Nephron progenitor cell (in vitro differentiated cells): Measurements from ENCODE around the gene NOLC1.

Experiments used
- DNase-seq: peaks from one replicate; pipeline ENCODE4 v3.0.0; 2021
- H3K27ac Mint-ChIP-seq: 2 replicates; pipeline ENCODE4 v1.8.0; 2021; ENCODE audit warnings: mild to moderate bottlenecking, moderate library complexity, mixed read lengths
- H3K27me3 Mint-ChIP-seq: 2 replicates; pipeline ENCODE4 v1.8.0; 2021; ENCODE audit warnings: mild to moderate bottlenecking, low read depth, mixed read lengths; ENCODE audit not compliant: poor library complexity
- H3K36me3 Mint-ChIP-seq: 2 replicates; pipeline ENCODE4 v1.8.0; 2021; ENCODE audit warnings: low read depth, mixed read lengths
- H3K4me1 Mint-ChIP-seq: 2 replicates; pipeline ENCODE4 v1.8.0; 2021; ENCODE audit warnings: mixed read lengths
- H3K4me3 Mint-ChIP-seq: 2 replicates; pipeline ENCODE4 v1.8.0; 2021; ENCODE audit warnings: mild to moderate bottlenecking, moderate library complexity, mixed read lengths
- H3K9me3 Mint-ChIP-seq: 2 replicates; pipeline ENCODE4 v1.8.0; 2021; ENCODE audit warnings: mild to moderate bottlenecking, moderate library complexity, mixed read lengths
- TF ChIP-seq, protein P1 (sequence below): fragments of 200-600 bp; sonication (generic); IDR thresholded peaks from 2 replicates; pipeline ENCODE4 v1.5.0; 2021; ENCODE audit warnings: antibody characterized with exemption

Gene NOLC1

DNA sequence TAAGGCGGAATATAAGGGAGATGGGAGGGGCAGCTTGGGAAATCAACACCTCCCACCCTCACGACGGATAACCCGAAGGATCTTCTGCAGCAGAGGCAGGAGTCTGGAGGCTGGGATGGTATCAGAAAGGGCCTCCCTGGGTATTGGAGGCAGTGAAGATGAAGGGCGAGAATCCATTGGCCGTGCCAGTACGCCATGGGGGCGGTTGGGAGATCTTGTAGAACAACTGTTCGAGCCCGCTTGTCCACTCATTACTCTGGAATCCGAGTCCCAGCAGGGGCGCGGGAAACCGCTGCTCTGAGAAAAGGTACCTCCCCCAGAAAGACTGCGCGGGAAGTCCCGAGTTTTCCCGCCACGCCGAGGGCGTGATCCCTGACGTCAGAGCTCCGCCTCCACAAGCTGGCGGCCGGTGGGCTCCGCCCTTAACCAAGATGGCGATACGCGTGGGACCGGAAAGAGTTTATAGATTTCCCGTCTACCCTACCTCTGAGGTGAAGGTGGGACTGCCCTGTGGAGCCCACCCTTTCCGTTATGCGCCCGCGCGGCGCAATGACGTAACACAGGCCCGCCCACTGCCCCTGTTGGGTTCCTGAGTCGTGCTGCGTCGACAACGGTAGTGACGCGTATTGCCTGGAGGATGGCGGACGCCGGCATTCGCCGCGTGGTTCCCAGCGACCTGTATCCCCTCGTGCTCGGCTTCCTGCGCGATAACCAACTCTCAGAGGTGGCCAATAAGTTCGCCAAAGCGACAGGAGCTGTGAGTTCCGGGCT, at the start of gene NOLC1:
NOLC1 (plus strand) TSS at position 616 of the 771 bp plus-strand sequence; CDS start at position 638, 22 bp downstream.
- Mint-ChIP-seq H3K9me3 (no peaks in the 10 kb centered on the region), H3K36me3 (peaks cover 59% of the 10 kb centered on the region), H3K4me3 (peak within 1 kb of the TSS; percentile 98), H3K27ac (peak within 1 kb of the TSS; percentile 99), H3K27me3 (no peaks in the 10 kb centered on the region), H3K4me1 (peaks cover 47% of the 10 kb centered on the region)
- peak; percentile 99 for DNase-seq
- TF ChIP-seq, protein P1, sequence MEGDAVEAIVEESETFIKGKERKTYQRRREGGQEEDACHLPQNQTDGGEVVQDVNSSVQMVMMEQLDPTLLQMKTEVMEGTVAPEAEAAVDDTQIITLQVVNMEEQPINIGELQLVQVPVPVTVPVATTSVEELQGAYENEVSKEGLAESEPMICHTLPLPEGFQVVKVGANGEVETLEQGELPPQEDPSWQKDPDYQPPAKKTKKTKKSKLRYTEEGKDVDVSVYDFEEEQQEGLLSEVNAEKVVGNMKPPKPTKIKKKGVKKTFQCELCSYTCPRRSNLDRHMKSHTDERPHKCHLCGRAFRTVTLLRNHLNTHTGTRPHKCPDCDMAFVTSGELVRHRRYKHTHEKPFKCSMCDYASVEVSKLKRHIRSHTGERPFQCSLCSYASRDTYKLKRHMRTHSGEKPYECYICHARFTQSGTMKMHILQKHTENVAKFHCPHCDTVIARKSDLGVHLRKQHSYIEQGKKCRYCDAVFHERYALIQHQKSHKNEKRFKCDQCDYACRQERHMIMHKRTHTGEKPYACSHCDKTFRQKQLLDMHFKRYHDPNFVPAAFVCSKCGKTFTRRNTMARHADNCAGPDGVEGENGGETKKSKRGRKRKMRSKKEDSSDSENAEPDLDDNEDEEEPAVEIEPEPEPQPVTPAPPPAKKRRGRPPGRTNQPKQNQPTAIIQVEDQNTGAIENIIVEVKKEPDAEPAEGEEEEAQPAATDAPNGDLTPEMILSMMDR: no peak

DNA sequence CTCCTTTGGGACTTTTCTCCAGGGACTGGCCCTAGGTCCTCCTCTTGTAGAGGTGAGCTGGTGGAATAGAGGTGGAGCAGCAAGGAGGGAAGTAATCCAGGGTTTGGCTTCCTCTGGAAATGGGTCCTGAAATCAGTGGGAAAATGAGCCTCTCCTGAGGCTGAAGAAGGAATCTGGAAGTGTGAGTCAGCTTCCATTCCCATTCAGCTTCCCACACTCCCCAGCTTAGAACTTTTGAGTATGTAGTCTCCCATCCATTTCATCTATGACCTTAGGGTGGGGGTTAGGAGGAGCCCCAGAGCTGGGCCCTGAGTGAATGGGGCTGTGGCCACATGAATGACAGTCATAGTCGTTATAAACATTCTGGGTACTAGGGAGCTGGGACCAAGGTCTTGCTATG, 49.8 kb upstream of the NOLC1 start:
- Mint-ChIP-seq H3K4me3 (no peak overlapping the region), H3K36me3 (peaks cover 29% of the 10 kb centered on the region), H3K27ac (no peak overlapping the region), H3K27me3 (no peaks in the 10 kb centered on the region), H3K9me3 (no peaks in the 10 kb centered on the region), H3K4me1 (no peaks in the 10 kb centered on the region)
- DNase-seq: no peak
- TF ChIP-seq, protein P1: no peak

DNA sequence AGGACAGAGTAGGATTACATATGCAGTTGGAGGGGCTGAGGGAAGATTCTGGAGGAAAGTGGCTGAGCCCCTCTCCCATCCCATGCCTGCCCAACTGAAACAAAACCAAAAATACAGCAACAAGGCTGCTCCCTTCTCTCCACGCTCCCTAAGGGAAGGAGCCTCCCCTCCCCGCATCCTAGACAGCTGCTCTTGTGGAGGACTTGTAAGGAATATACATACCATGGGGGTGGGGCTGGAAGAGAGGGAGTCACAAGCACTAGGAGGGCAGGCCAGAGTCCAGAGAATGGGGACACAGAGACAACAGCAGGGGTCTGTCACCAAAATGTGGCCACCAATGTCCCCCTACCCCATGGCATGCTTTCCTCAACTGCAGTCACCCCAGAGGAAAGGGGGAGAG, 45.2 kb upstream of the NOLC1 start:
- Mint-ChIP-seq H3K36me3 (peaks cover 53% of the 10 kb centered on the region), H3K4me3 (no peak overlapping the region), H3K27me3 (no peaks in the 10 kb centered on the region), H3K27ac (no peak overlapping the region), H3K9me3 (no peaks in the 10 kb centered on the region), H3K4me1 (peaks cover 11% of the 10 kb centered on the region)
- DNase-seq: no peak
- TF ChIP-seq, protein P1: no peak

DNA sequence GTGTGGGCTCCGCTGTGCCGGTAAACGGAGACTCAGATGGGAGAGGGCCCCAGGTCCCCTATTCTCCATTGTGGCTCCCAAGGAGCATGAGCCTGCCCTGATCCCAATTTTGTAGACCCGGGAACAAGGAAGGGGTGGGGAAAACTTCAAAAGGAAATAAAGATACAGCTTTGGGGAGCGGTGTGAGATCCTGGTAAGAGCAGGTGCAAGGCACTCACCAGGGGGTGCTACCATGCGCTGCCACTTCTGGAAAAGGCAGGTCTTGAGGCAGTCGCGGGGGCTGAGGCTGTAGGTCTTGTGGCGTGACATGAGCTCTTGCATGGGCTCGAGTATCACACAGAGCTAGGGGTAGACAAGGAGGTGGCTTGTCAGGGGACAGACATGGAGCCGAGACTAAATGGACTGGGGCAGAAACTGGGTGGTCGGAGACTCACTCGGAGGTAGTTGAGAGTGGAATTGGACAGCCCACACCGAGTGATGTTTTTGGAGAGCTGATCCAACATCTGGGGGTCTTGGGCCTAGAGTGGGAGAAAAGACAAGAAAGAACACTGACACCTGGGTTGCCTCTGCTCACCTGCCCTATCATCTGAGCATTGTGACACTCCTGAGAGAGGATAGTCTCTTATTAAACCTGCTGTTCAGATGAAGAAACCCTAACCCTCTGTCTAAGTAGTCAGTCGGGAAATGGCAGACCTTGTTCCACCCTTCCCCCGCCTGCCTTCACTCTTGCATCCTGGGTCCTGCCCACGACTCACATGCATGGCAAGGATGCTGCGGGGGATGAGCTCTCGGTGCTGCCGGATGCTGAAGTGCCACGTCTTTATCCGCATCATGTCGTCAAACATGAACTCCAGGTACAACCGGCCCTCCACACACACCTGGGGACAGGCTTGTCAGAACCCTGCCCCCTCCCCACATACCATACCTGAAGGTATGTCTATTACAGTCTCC, 42.7 kb upstream of the NOLC1 start:
- Mint-ChIP-seq H3K36me3 (peaks cover 59% of the 10 kb centered on the region), H3K27me3 (no peaks in the 10 kb centered on the region), H3K4me1 (peaks cover 30% of the 10 kb centered on the region), H3K9me3 (no peaks in the 10 kb centered on the region), H3K4me3 (no peak overlapping the region), H3K27ac (peak overlapping the region; percentile 67)
- DNase-seq: no peak
- TF ChIP-seq, protein P1: no peak

DNA sequence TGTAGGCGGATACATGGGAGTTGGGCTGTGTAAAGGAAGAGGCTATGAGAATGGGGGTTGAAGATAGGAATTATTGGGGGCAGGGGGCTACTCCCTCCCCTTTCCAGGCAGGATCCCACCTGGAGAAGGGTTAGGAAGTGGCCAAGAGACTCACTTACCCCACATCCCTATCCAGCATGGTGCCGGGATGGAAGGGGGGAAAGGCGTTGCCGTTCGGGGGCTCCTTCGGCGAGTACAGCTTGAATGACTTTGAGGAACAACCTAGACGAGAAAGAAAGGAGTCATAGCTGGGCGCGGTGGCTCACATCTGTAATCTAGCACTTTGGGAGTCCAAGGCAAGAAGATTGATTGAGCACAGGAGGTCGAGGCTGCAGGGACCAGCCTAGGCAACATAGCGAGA, 40.9 kb upstream of the NOLC1 start:
- no peak for DNase-seq
- TF ChIP-seq, protein P1: no peak
- Mint-ChIP-seq H3K36me3 (peaks cover 48% of the 10 kb centered on the region), H3K9me3 (no peaks in the 10 kb centered on the region), H3K27me3 (no peaks in the 10 kb centered on the region), H3K4me3 (no peak overlapping the region), H3K4me1 (peaks cover 46% of the 10 kb centered on the region), H3K27ac (no peak overlapping the region)
